ENCODE results near the gene ZNF430. TPM values are rescaled to one million over a fixed set of nuclear protein-coding genes. Genes with fewer than 3 reads are reported as not detected.

Gene ZNF430
- total RNA-seq, 2 experiments from 2014 or later, result 20.8 to 28.5 TPM

DNA sequence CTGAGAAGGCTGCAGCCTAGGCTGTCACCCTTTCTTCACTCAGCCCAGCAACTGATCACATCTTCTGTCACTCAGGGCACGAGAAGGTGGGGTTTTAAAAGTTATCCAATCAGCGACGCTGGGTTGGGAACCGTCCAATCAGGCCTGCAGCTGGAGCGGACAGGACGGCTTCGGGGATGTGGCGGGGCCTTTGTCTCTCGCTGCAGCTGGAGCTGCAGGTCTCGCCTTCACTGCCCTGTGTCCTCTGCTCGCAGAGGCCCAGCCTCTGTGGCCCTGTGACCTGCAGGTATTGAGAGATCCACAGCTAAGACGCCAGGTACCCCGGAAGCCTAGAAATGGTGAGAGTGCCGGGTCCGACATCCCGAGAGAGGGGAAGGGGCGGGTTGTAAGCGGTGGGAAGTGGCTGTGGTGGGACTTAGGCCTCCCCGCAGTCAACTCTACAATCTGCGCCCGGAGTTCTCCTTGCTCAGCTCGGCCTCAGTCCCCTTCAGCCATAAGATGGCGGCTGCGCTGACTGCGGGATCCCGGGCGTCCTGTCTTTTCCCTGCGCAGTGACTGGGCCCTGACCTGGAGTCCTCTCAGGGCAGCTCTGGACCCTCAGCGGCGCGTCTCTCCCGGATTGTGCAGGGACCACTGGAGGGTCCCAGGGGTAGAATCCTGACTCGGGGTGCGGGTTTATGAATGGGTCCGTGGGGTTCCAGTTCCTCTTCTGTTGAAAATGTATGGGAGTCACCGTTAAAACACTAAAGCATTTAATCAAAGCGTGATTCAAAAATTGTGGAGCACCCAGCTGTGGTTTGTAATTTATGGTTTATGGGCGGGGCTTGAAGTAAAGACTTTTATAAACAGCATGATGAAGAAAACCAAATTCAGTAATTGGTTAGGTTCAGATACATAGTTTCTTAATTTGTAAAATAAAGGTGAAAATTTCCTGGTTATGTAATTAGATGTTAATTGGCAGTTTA lies 61.8 kb downstream of the ZNF430 start, which contains the start of gene ZNF714:
TSS of gene ZNF714 (plus strand) at position 193 of the 965 bp plus-strand sequence. CDS start 16,066 bp downstream, outside the sequence.
- Mint-ChIP-seq H3K27me3 (no peaks in the 10 kb centered on the region), H3K9me3 (ENCODE audit: low read depth) (peaks cover 4% of the 10 kb centered on the region), H3K36me3 (peaks cover 49% of the 10 kb centered on the region), H3K4me3 (peak within 1 kb of the TSS; percentile 95), H3K4me1 (peaks cover 27% of the 10 kb centered on the region), H3K27ac (peak within 1 kb of the TSS; percentile 96)
- peak; percentile 94 for DNase-seq
- peak; percentile 99 for ATAC-seq
- CTCF ChIA-PET, result interaction anchor here (0.9 kb wide), 1 partner anchor 61 kb away, joined by 3 read pairs; no protein-coding TSS in a partner anchor

- Mint-ChIP-seq H3K4me3 (no peak overlapping the region), H3K4me1 (peaks cover 27% of the 10 kb centered on the region), H3K9me3 (ENCODE audit: low read depth) (peaks cover 2% of the 10 kb centered on the region), H3K27me3 (no peaks in the 10 kb centered on the region), H3K27ac (peak overlapping the region; percentile 32), H3K36me3 (peaks cover 57% of the 10 kb centered on the region)
- ATAC-seq, result no peak
- CTCF ChIA-PET, result no interaction called here
- DNase-seq, result no peak
These were observed 63.9 kb downstream of the ZNF430 start for GRCh38 chr19:21084343-21084742.

GRCh38 chr19:21087871-21088270 lies 67.4 kb downstream of the ZNF430 start:
- Mint-ChIP-seq H3K4me1 (peaks cover 21% of the 10 kb centered on the region), H3K4me3 (no peak overlapping the region), H3K27ac (no peak overlapping the region), H3K9me3 (ENCODE audit: low read depth) (no peaks in the 10 kb centered on the region), H3K36me3 (peaks cover 76% of the 10 kb centered on the region), H3K27me3 (no peaks in the 10 kb centered on the region)
- ATAC-seq (no peak), DNase-seq (no peak)
- CTCF ChIA-PET, result no interaction called here

DNA sequence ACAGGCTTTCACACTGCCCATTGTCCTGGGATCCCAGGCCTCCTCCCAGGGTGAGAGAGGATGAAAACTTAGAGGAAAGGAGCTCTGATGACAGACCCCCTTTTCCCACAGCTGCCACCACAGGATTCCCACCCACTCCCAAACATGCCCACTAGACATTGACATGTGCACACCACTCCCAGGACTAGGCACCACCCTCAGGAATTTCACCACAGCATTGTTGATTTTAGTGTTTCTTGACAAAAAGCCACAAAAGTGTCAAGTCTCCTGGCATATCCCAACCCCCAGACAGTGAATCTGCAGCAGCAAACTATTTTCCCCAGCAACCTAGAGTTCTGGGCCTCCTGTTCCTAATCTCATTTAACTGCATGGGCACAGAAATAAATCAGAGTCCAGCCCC lies 71.7 kb downstream of the ZNF430 start:
- Mint-ChIP-seq H3K27me3 (no peaks in the 10 kb centered on the region), H3K27ac (no peak overlapping the region), H3K36me3 (peaks cover 68% of the 10 kb centered on the region), H3K4me1 (peaks cover 4% of the 10 kb centered on the region), H3K9me3 (ENCODE audit: low read depth) (no peaks in the 10 kb centered on the region), H3K4me3 (no peak overlapping the region)
- no peak for ATAC-seq
- DNase-seq, result no peak
- CTCF ChIA-PET, result interaction anchor here (1.3 kb wide), 1 partner anchor 61 kb away, joined by 4 read pairs; no protein-coding TSS in a partner anchor

GRCh38 chr19:21094347-21095025 lies 74.0 kb downstream of the ZNF430 start:
- peaks cover 4% of the 10 kb centered on the region for H3K4me1 Mint-ChIP-seq
- H3K27me3 Mint-ChIP-seq, result no peaks in the 10 kb centered on the region
- H3K4me3 Mint-ChIP-seq, result no peak overlapping the region
- ATAC-seq (no peak), DNase-seq (no peak)
- CTCF ChIA-PET, result no interaction called here
- H3K27ac Mint-ChIP-seq, result no peak overlapping the region
- H3K36me3 Mint-ChIP-seq, result peaks cover 71% of the 10 kb centered on the region
- H3K9me3 Mint-ChIP-seq (ENCODE audit: low read depth), result peaks cover 3% of the 10 kb centered on the region

DNA sequence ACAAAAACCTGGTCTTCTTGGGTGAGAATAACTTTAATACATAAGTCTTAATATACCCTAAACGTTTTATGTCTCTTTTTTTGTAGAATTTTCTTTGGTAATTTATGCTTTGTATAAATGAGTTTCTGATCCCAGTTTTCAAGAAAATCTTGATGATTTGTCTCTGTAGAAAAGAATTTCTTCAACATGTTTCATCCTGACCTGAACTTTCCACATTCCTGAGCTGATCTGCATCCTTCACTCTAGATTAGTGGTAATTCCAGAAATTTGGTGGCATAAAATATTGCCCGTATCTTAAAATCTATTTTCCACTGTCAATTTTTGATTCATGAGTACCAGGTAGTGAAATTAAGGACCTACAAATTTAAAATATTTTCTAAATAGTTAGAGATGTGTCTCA lies 77.8 kb downstream of the ZNF430 start:
- no peak overlapping the region for H3K27ac Mint-ChIP-seq
- ATAC-seq, result no peak
- H3K9me3 Mint-ChIP-seq (ENCODE audit: low read depth), result peaks cover 3% of the 10 kb centered on the region
- H3K4me1 Mint-ChIP-seq, result peaks cover 16% of the 10 kb centered on the region
- H3K27me3 Mint-ChIP-seq, result no peaks in the 10 kb centered on the region
- H3K36me3 Mint-ChIP-seq, result peaks cover 71% of the 10 kb centered on the region
- no peak overlapping the region for H3K4me3 Mint-ChIP-seq
- CTCF ChIA-PET, result no interaction called here
- no peak for DNase-seq

GRCh38 chr19:21101521-21102242 lies 81.2 kb downstream of the ZNF430 start:
- peaks cover 6% of the 10 kb centered on the region for H3K9me3 Mint-ChIP-seq (ENCODE audit: low read depth)
- DNase-seq (peak; percentile 56), ATAC-seq (peak; percentile 76)
- H3K4me3 Mint-ChIP-seq, result no peak overlapping the region
- CTCF ChIA-PET, result no interaction called here
- no peaks in the 10 kb centered on the region for H3K27me3 Mint-ChIP-seq
- H3K36me3 Mint-ChIP-seq, result peaks cover 78% of the 10 kb centered on the region
- H3K4me1 Mint-ChIP-seq, result peaks cover 12% of the 10 kb centered on the region
- H3K27ac Mint-ChIP-seq, result peak overlapping the region; percentile 3

DNA sequence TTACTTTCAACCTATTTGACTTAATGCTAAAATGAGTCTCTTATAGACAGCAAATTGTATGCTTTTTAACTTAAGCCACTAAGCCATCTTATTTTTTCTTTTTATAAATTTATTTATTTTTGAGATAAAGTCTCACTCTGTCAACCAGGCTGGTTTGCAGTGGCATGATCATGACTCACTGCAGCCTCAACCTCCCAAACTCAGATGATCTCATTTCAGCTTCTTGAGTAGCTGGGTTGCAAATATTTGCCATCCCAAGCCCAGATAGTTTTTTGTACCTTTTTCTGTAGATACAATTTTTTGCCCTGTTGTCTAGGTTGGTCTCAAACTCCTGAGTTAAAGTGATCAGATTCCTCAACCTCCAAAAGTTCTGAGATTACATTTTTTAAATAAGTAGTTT lies 88.7 kb downstream of the ZNF430 start:
- CTCF ChIA-PET, result no interaction called here
- no peak for ATAC-seq
- H3K4me3 Mint-ChIP-seq, result no peak overlapping the region
- no peak for DNase-seq
- H3K9me3 Mint-ChIP-seq (ENCODE audit: low read depth), result peaks cover 18% of the 10 kb centered on the region
- H3K27ac Mint-ChIP-seq, result no peak overlapping the region
- peaks cover 87% of the 10 kb centered on the region for H3K36me3 Mint-ChIP-seq
- no peaks in the 10 kb centered on the region for H3K4me1 Mint-ChIP-seq
- H3K27me3 Mint-ChIP-seq, result no peaks in the 10 kb centered on the region

Other genes starting within 250 kb of the ZNF430 start
- gene ZNF66, start 244.4 kb upstream of the ZNF430 start, total RNA-seq, result 10 to 100 TPM in 1 of 2 experiments, 1 to 10 TPM in 1; 8.8 to 18.4 TPM
- 10 to 100 TPM; 15.4 to 20.6 TPM for gene ZNF85, start 97.4 kb upstream of the ZNF430 start, total RNA-seq
- gene ZNF714, start 61.5 kb downstream of the ZNF430 start, total RNA-seq, result 10 to 100 TPM; 26.4 to 30.7 TPM
- gene ZNF431, start 121.4 kb downstream of the ZNF430 start, total RNA-seq, result 10 to 100 TPM; 19.2 to 22.4 TPM